Glutamatergic neuron (in vitro differentiated cells): Measurements from ENCODE around the gene EDN3. TPM values are rescaled to one million over a fixed set of nuclear protein-coding genes. Genes with fewer than 3 reads are reported as not detected.

Experiments used
- DNase-seq: peaks from one replicate; pipeline ENCODE4 v3.0.0; 2022
- H3K27ac Mint-ChIP-seq: one replicate; pipeline ENCODE4 v1.8.0; 2020; ENCODE audit warnings: mild to moderate bottlenecking, mixed read lengths, inconsistent platforms; ENCODE audit not compliant: unreplicated experiment
- H3K27me3 Mint-ChIP-seq: one replicate; pipeline ENCODE4 v1.8.0; 2020; ENCODE audit warnings: mild to moderate bottlenecking, moderate library complexity, mixed read lengths, inconsistent platforms; ENCODE audit not compliant: unreplicated experiment
- H3K36me3 Mint-ChIP-seq: one replicate; pipeline ENCODE4 v1.8.0; 2020; ENCODE audit warnings: mild to moderate bottlenecking, mixed read lengths, inconsistent platforms; ENCODE audit not compliant: unreplicated experiment
- H3K4me1 Mint-ChIP-seq: one replicate; pipeline ENCODE4 v1.8.0; 2020; ENCODE audit warnings: mild to moderate bottlenecking, low read depth, mixed read lengths, inconsistent platforms; ENCODE audit not compliant: unreplicated experiment
- H3K4me3 Mint-ChIP-seq: one replicate; pipeline ENCODE4 v1.8.0; 2020; ENCODE audit warnings: mild to moderate bottlenecking, mixed read lengths, inconsistent platforms; ENCODE audit not compliant: unreplicated experiment
- H3K9me3 Mint-ChIP-seq: one replicate; pipeline ENCODE4 v1.8.0; 2020; ENCODE audit warnings: mild to moderate bottlenecking, moderate library complexity, mixed read lengths, inconsistent platforms; ENCODE audit not compliant: unreplicated experiment
- CTCF ChIP-seq: fragments of 200-600 bp; sonication (generic); IDR thresholded peaks from one replicate; pipeline ENCODE4 v1.5.0; 2021; ENCODE audit not compliant: partially characterized antibody, unreplicated experiment
- total RNA-seq: library from RNA; stranded (reverse); fragmentation: NEBNext Ultra II Directional; extraction: Animal tissue kit (Norgen Biotek cat#: 25700); gene quantifications from one replicate; pipeline ENCODE4 v1.2.1, GENCODE V29; 2021; ENCODE audit not compliant: unreplicated experiment

The EDN3 gene
- total RNA-seq, 1 donor from 2014 or later, result not detected

- peaks cover 33% of the 10 kb centered on the region for H3K4me1 Mint-ChIP-seq
- TF ChIP-seq CTCF, result no peak
- no peaks in the 10 kb centered on the region for H3K36me3 Mint-ChIP-seq
- H3K27me3 Mint-ChIP-seq, result peaks cover 9% of the 10 kb centered on the region
- H3K9me3 Mint-ChIP-seq, result no peaks in the 10 kb centered on the region
- no peak for DNase-seq
- no peak overlapping the region for H3K4me3 Mint-ChIP-seq
- no peak overlapping the region for H3K27ac Mint-ChIP-seq
Measured at GRCh38 chr20:59324521-59325141, 24.2 kb downstream of the EDN3 start.

- H3K27ac Mint-ChIP-seq, result no peak overlapping the region
- TF ChIP-seq CTCF, result no peak
- DNase-seq, result no peak
- no peaks in the 10 kb centered on the region for H3K36me3 Mint-ChIP-seq
- peaks cover 33% of the 10 kb centered on the region for H3K4me1 Mint-ChIP-seq
- peaks cover 9% of the 10 kb centered on the region for H3K27me3 Mint-ChIP-seq
- H3K9me3 Mint-ChIP-seq, result no peaks in the 10 kb centered on the region
- no peak overlapping the region for H3K4me3 Mint-ChIP-seq
Measured at GRCh38 chr20:59325142-59325523, 24.7 kb downstream of the EDN3 start.

GRCh38 chr20:59326188-59326587 lies 25.8 kb downstream of the EDN3 start:
- H3K4me3 Mint-ChIP-seq, result no peak overlapping the region
- no peaks in the 10 kb centered on the region for H3K9me3 Mint-ChIP-seq
- peaks cover 9% of the 10 kb centered on the region for H3K27me3 Mint-ChIP-seq
- TF ChIP-seq CTCF, result no peak
- H3K4me1 Mint-ChIP-seq, result peaks cover 33% of the 10 kb centered on the region
- H3K27ac Mint-ChIP-seq, result no peak overlapping the region
- no peak for DNase-seq
- H3K36me3 Mint-ChIP-seq, result no peaks in the 10 kb centered on the region

- H3K27ac Mint-ChIP-seq, result no peak overlapping the region
- no peaks in the 10 kb centered on the region for H3K36me3 Mint-ChIP-seq
- peaks cover 30% of the 10 kb centered on the region for H3K4me1 Mint-ChIP-seq
- no peak overlapping the region for H3K4me3 Mint-ChIP-seq
- no peak for DNase-seq
- H3K9me3 Mint-ChIP-seq, result no peaks in the 10 kb centered on the region
- H3K27me3 Mint-ChIP-seq, result peaks cover 11% of the 10 kb centered on the region
- TF ChIP-seq CTCF, result no peak
Measured at GRCh38 chr20:59328071-59328470, 27.7 kb downstream of the EDN3 start.

GRCh38 chr20:59331721-59332329 lies 31.4 kb downstream of the EDN3 start:
- H3K27me3 Mint-ChIP-seq, result peaks cover 11% of the 10 kb centered on the region
- H3K36me3 Mint-ChIP-seq, result no peaks in the 10 kb centered on the region
- no peak for DNase-seq
- H3K27ac Mint-ChIP-seq, result no peak overlapping the region
- no peak overlapping the region for H3K4me3 Mint-ChIP-seq
- peaks cover 31% of the 10 kb centered on the region for H3K4me1 Mint-ChIP-seq
- peaks cover 5% of the 10 kb centered on the region for H3K9me3 Mint-ChIP-seq
- no peak for TF ChIP-seq CTCF
